Sciatic nerve (tissue), 2 donors: ENCODE data around the gene REEP1. TPM values are rescaled to one million over a fixed set of nuclear protein-coding genes. Genes with fewer than 3 reads are reported as not detected.

Source experiments
- ATAC-seq: fragments of 200-7000 bp; cut with Tn5 transposase; one replicate; pipeline ENCODE4 v1.9.1; 2020; ENCODE audit warnings: mild to moderate bottlenecking, moderate library complexity
- DNase-seq: peaks from one replicate; pipeline ENCODE4 v3.0.0-alpha.2; 2020; ENCODE audit warnings: low spot score
- intact Hi-C: fragments of 100-400 bp; cut with DNase I; formaldehyde crosslinking; loops from one replicate; pipeline ENCODE4 v1.14.2; 2022
- microRNA-seq: library from miRNA; unstranded; fragments of <30 nt; microRNA quantifications from one replicate; pipeline ENCODE4 v1.2.0, GENCODE V29; 2020
- total RNA-seq: library from RNA; stranded (reverse); fragmentation: NEBNext Ultra II Directional; extraction: Animal tissue kit (Norgen Biotek cat#: 25700); gene quantifications from one replicate; pipeline ENCODE4 v1.2.1, GENCODE V29; 2021
- donor health status: DM: no; HTN: no; CAD: no.
- donor health status: DM: no; HTN: no; CAD: no.

REEP1 gene
- total RNA-seq, 1 donor from 2014 or later: 0.98 TPM

- no peak for ATAC-seq
- intact Hi-C loops: loop anchor here (10.0 kb wide), 1 partner anchor 1725 kb away; no protein-coding TSS in a partner anchor
- DNase-seq: no peak
These were observed 147.5 kb downstream of the REEP1 start for GRCh38 chr2:86189782-86190416.

DNA sequence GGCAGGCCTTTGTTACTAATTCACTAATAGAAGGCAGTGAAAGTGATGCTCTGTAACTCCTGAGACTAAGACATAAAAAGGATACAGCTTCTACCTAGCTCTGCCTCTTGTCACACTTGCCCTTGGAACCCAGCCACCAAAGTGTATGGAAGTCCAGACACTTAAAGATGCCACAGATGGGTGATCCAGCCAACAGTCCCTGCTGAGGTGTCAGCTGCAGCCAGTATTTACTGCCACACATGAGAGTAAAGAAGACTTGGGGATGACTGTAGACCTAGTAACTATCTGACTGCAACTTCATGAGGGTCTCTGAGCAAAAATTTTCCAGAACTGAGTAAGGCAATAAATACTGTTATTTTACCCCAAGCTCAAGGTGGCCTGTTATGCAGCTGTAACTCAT lies 151.0 kb downstream of the REEP1 start:
- intact Hi-C loops: no loop called here
- no peak for ATAC-seq
- DNase-seq: no peak

GRCh38 chr2:86185517-86186212 lies 151.8 kb downstream of the REEP1 start:
- ATAC-seq (no peak), DNase-seq (no peak)
- intact Hi-C loops: no loop called here

DNA sequence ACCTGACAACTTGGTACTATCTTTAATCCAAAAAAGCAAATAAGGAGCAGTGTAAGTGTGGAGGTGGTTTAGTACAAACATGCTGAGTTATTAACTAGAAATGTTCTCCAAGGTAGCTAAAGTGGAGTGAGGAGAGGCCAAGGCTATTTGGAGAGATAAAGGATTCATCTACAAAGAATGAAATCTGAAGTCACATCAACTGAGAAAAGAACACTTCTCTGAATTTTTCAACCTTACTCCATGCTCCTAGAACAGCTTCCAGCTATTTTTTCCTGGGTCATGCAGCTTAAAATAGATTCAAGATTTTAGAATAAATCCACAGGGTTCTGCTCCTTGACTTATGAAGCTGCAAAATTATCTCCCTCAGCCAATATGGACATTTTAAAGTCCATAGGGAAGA lies 160.8 kb downstream of the REEP1 start:
- intact Hi-C loops: no loop called here
- no peak for DNase-seq
- no peak for ATAC-seq

- ATAC-seq (no peak), DNase-seq (no peak)
- intact Hi-C loops: no loop called here
These were observed 161.6 kb downstream of the REEP1 start for GRCh38 chr2:86175828-86176227.

DNA sequence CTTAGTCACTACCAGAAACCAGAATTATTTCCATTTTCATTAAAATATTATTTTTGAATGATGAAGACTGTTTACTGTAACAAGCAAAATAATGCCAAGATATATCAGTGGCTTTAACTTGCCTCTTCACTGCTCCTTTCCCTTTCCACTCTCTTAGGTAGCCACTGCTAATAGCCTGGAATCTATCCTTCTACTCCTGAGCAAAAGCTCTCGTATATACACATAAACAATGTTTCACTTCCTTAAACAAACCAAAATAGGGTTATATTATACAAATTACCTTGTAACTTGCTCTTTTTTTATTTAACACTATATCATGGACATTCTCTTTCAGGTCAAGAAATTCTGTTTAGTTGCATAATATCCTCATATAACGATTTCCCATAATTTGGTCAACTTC lies 163.0 kb downstream of the REEP1 start:
- ATAC-seq (no peak), DNase-seq (no peak)
- intact Hi-C loops: no loop called here

GRCh38 chr2:86172610-86173009 lies 164.8 kb downstream of the REEP1 start:
- DNase-seq: no peak
- no peak for ATAC-seq
- intact Hi-C loops: no loop called here

- no peak for DNase-seq
- ATAC-seq: no peak
- intact Hi-C loops: no loop called here
These were observed 166.1 kb downstream of the REEP1 start for GRCh38 chr2:86171295-86171694.

GRCh38 chr2:86170449-86170848 lies 167.0 kb downstream of the REEP1 start:
- intact Hi-C loops: no loop called here
- no peak for ATAC-seq
- DNase-seq: no peak

Small RNA genes lying within 50 kb of the gene (microRNA-seq; reads per million reads assigned to microRNA genes)
- gene MIR4779: not detected

Other genes starting within 250 kb of the REEP1 start
- 24.6 TPM for gene POLR1A, start 231.7 kb downstream of the REEP1 start, total RNA-seq
- 90.7 TPM for gene PTCD3, start 231.4 kb downstream of the REEP1 start, total RNA-seq
- 60.0 TPM for gene IMMT, start 142.2 kb downstream of the REEP1 start, total RNA-seq
- 21.5 TPM for gene MRPL35, start 138.2 kb downstream of the REEP1 start, total RNA-seq
- gene KDM3A, start 103.7 kb upstream of the REEP1 start, total RNA-seq: 70.1 TPM
- 127 TPM for gene CHMP3, start 225.8 kb upstream of the REEP1 start, total RNA-seq